GM21360 (cell line): Measurements from ENCODE around the gene WAC.

Experiments used
- ATAC-seq: cut with Tn5 transposase; IDR thresholded peaks from one replicate; pipeline ENCODE4 v1.9.1; 2021; ENCODE audit warnings: mild to moderate bottlenecking, moderate library complexity; ENCODE audit not compliant: unreplicated experiment

Gene WAC

DNA sequence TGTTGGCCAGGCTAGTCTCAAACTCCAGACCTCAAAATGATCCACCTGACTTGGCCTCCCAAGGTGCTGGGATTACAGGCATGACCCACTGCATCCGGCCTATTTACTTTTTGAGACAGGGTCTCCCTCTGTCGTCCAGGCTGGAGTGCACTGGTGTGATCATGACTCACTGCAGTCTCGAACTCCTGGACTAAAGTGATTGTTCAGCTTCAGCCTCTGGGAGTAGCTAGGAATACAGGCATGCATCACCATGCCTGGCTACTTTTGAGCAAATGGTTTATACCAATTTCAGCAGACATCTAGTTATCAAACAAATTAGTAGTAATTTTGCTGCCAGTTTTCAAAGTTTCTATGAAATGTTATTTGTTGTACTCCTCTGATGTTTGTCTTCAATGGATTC, 2.2 kb upstream of the WAC start:
- ATAC-seq: no peak

DNA sequence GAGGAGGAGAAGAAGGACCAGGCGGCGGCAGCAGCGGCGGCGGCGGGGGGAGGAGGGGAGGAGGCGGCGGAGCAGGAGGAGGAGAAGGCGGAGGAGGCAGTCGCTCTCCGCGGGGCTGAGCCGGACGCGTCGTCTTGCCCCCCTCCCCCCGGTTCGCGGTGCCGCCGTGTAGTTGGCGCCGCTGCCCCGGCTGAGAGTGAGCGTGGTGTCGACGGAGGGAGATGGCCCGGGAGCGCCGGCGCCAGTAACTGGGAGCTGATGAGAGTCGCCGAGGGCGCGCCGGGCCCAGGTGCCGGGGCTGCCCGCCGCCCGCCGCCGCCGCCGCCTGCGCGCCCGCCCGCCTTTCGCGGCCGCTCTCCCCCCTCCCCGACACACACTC, 257 bp downstream of the WAC start:
- no peak for ATAC-seq

DNA sequence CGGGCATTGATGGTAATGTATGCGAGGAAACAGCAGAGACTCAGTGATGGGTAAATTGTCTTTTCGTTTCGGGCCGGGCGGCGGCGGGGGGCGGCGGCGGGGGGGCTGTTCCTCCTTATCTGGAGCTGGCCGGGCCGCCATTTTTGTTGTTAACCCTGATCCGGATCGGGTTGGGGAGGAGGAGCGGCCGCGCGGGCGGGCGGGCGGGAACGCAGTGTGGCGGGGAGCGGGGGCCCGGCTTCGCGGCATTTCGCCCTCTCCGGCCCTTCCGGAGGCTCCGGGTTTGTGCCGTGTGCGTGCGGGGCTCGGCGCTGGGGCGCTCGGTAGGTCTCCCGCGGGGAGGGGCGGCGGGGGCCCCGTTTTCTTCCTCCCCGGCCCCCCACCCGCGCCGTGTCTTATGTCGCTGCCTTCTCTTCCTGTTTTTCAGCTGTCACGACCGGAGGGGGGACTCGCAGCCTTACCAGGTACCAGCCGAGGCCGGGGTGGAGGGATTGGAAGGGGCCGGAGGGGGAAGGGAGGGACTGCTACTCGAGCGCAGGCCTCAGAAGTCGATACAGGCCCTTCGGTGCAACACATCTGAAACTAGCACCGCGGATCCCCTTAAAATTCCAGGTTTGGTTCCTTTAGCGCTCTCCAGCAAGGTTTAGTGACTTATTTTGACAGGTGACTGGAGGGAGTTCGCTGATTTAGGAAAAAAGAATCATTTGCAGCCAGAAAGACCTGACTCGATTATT, 820 bp downstream of the WAC start:
- no peak for ATAC-seq

DNA sequence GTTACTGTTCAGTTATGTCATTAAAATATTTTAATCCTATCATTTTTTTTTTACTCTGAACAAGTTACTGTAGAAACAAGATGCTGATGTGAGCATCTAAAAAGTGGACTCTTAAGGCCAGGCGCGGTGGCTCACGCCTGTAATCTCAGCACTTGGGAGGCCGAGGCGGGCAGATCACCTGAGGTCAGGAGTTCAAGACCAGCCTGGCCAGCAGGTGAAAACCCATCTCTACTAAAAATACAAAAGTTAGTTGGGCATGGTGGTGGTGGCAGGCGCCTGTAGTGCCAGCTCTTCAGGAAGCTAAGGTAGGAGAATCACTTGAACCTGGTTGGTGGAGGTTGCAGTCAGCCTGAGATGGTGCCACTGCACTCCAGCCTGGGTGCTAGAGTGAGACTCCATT, 2.9 kb downstream of the WAC start:
- no peak for ATAC-seq

DNA sequence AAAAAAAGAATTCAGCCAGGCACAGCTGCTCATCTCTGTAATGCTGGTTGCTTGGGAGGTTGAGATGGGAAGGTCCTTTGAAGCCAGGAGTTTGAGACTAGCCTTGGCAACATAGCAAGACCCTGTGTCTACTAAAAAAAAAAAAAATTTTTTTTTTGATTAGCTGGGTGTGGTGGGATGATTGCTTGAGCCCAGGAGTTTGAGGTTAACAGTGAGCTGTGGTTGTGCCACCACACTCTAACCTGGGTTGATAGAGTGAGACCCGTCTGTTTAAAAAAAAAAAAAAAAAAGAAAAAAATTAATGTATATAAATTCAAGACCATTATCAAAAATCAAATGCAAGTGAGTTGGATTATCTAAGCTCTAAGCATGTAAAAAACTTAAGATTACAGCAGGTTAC, 5.7 kb downstream of the WAC start:
- ATAC-seq: no peak

DNA sequence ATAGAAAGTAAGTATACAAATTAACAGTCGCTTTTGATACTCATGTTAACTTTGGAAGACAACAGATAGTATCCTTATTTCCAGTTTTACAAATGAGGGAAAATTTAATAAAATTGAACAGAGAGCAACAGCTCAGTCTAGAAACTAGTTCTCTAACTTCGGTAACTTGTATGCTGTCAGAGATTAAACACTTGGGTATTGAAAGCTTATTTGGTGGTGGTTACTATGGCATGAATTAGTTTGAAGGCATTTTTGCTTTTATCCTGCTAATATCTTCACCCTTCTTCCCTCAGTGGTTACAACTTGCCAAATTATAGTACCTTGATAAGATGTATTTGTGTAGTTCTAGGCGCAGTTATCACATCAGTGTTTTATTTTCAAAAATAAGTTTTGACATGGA, 7.2 kb downstream of the WAC start:
- no peak for ATAC-seq

DNA sequence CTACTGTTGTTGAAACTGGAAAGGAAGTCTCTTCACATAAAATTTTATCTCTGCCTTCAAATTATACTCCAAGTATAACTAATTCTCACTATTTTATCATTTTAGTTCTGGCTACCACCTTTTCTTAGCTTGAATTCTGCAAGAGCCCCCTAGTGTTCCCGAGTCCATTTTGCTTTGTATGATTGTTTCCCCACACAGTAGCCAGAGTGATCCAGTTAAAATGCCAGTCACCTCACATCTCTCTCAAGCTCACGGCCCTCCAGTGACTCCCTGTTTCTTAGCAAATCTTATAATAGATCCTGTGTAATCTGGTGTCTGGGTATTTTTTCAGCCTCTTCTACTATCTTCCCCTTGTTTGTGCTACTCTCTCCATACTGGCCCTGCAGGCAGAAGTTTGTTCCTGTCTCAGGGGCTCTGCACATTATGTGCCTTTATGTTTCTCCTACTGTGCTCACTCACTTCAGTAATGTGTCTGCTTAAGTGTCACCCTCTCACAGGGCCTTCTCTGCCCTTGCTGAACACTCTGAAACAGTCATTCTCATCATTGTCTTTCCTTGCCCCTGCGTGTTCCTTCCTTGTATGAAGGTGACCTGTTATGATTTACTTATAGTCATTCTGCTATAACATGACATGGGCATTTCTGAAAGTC, 8.9 kb downstream of the WAC start:
- no peak for ATAC-seq

DNA sequence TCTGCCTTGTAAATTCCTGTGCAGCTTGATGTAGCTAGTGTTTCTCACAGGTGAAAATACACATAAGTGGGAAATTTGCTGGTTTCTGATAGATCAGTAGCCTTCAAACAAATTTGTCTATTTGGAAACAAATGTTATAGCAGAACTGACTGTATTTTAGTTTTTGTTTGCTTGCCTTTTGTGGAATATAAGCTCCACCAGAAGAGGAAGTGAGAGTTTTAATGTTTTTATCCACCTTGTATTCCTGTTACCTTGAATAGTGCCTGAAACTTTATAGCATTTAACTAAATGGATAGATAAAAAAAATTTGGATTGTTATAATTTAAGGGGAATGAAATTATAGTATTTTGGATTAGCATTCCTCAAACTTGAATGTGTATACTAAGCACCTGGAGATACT, 9.8 kb downstream of the WAC start:
- no peak for ATAC-seq

DNA sequence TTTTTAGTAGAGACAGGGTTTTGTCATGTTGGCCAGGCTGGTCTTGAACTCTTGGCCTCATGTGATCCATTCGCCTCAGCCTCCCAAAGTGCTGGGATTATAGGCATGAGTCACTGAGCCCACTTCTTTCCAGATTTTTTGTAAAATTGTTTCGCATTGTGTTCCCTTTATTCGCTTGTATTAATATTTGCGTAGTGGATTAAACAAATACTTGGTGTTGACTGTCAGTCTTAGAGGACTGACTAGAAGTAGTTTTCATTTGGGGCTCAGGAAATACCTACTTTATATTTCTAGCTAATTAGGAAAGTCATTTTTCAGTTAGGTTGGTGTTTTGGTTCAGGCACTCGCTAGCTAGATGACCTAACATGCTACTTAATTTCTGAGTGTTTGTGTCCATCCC, 11.1 kb downstream of the WAC start:
- ATAC-seq: no peak

DNA sequence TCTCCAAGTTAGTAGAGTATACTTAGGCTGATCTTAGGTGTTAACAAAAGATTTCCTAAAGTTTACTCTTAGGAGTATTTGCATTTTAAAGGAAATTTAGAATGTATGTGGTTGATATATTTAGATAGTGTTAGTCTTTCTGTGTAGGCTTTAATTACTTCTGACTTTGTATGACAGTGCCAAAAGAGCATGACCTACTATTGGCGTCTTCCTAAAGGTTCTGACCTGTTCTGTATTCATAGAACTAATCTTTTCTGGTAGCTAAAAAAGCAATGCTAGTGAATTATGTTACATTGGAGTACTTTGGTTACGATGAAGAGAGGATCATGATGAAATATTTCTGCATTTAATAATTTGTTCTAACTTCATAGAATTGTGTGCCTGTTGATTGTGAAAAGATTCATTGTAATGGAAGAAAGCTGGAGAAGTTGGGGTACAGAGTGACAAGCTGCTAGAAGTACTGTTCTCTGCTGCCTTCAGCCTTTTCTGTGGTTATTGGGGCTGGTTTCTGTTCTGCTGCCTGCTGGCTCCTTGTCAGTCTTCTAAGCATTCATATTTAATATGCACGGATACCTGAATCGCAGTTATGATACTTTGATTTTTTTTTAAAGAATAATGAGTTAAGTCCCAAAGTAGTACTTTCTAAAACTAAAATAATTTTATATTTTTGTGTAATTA, 13.2 kb downstream of the WAC start:
- ATAC-seq: no peak

DNA sequence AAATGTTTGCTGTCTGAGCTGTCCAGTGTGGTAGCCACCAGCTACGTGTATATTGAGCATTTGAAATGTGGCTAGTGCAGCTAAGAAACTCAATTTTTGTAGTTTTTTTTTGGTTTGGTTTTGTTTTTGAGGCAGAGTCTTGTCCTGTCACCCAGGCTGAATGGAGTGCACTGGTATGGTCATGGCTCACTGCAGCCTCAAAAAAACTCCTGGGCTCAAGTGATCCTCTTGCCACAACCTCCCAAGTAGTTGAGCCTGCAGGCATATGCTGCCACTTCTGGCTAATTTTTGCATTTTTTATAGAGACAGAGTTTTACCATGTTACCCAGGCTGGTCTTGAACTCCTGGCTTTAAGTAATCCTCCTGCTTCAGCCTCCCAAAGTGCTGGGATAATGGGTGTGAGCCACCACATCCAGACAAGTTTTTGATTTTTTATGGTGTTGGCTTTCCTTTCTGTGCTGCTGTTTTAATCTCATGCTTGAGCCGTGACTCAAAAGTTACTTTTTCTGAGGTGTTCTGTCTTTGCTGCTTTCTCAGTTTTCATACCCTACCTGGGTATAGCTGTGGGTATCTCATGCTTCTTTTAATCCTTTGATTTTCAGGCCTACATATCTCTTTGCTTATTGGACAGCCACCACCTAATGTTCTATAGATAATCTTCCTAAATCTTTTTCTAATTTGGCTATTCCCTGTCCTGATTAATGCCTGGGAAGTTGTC, 16.0 kb downstream of the WAC start:
- no peak for ATAC-seq

DNA sequence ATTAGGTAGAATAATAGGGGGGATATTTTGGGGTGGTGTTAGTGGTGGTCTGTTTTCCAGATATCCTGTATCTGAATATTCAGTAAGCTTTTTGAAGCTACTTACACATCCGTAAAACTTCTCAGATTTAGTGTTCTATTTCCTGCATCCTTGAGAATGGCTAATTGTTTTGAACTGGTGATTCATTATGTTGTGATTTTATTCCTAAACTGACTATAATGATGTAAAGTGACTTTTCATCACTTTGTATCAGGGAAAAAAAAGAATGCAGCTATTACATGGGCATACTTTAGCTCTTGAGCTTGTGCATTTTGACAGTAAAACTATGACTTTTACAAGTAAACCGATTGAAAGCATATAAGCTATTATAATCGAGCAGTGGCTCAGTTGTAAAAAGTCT, 18.2 kb downstream of the WAC start:
- no peak for ATAC-seq

DNA sequence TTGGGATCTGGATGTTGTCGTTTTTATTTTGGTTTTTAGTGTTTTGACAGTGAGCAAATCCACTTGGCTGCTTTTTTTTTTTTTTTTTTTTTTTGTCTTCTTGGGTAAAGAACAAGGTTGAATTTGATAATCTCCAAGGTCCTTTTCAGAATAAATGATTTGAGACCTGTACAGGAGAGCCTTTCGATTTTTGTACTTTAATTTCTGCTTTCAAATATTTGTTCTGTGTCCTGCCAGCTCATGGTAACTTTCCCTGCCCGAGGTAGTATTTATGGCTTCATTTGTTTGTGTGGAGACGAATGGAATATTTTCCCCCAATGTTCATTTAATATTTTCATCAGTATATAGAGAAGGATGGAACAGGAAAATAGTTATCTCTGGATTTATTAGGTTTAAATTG, 19.9 kb downstream of the WAC start:
- no peak for ATAC-seq

DNA sequence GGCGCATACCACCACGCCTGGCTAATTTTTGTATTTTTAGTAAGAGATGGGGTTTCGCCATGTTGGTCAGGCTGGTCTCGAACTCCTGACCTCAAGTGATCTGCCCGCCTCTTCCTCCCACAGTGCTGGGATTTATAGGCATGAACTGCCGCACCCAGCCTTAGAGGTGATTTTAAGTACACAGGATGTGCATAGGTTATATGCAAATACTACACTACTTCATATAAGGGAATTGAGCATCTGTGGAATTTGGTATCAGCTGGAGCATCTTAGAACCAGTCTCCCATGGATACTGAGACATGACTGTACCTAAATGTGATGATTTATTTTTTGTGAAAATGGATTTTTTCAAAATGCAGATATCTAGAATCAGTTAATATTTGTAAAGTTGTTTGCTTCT, 21.1 kb downstream of the WAC start:
- no peak for ATAC-seq

DNA sequence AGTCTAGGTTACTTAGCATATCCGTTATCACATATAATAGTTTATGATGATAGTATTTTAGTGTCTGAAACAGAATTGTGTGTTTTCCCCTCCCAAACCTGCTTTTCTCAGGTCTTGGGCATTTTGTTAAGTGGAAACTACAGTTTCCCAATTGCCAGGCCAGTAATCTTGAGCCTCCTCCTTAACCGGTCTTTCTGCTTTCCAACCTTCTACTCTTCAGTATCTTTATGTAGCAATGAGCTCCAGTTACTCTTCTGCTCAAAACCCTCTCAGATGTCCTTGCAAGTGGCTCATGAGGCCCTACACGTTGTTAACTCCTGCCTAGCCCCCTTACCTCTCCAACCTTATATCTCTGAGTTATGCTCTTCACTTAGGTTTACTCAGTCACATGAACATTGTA, 22.0 kb downstream of the WAC start:
- no peak for ATAC-seq

DNA sequence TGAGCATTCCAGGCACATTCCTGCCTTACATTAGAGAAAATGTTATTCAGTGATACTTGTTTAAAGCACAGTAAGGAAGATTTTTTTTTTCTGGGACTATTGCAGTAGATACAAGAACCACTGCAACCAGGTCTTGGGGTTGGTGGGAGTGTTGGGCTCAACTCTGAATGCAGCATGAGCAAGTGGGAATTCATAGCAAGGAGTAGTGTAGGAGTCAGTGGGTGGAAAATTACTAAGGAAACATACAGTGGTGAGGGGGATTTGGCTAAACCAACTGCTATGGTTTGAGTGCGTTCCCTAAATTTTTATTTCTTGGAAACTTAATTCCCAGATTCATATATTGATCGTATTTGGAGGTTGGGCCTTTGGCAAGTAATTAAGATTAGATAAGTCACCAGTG, 22.4 kb downstream of the WAC start:
- no peak for ATAC-seq

DNA sequence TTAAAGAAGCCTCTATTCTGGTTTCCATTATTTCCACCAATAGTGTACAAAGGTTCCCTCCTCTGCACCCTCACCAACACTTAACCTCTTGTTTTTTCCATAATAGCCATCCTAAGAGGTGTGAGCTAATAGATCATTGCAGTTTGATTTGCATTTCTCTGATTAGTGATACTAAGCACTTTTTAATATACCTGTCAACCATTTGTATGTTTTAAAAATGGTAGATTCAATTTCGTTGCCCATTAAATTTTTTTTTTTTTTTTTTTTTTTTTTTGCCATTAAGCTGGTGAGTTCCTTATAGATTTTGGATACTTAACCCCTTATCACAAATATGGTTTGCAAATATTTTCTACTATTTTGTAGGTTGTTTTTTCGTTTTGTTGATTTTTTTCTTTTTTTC, 23.2 kb downstream of the WAC start:
- no peak for ATAC-seq

DNA sequence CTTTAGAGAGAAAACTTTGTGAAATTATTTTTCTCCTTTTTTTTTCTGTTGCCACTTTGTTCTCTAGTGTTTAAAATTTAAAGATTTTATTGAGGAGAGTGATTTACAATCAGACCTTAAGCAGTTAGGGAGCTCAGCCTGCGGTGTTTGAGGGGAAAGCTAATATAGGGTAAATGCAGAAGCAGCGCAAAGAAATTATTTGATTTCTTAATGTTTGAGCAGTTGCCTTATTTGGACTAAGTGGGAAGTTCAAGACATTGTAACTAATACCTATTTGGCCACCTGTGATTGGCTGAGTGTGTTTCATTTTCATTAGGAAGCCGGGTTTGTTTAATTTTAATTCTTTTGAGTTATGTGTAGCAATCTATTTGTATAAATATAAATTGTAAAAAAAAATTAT, 25.3 kb downstream of the WAC start:
- no peak for ATAC-seq

DNA sequence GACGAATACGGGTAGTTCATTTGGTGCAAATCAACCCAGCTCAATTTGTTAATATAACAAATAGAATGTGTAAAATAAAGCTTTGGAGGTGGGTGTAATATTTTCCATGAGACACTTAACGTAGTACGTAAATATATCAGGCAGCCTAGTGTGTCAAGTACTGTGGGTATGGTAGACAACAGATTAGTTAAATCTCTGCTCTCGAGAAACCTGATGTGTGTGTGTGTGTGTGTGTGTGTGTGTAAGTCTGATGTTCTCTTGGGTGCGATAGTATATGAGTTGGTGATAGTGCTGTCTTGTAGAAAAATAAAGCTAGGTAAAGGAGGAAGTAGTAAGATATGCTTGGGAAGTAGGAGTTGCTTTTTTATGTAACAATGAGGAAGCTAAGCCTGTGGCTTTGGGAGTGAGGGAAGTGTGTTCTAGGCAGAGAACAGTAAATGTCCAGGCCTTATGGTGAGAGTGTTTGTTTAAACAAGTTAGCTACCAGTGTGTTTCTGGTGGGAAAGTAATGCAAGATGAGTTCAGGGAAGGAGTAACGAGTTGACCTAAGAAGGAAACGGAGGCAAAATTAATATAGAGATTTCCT, 26.1 kb downstream of the WAC start:
- ATAC-seq: no peak

DNA sequence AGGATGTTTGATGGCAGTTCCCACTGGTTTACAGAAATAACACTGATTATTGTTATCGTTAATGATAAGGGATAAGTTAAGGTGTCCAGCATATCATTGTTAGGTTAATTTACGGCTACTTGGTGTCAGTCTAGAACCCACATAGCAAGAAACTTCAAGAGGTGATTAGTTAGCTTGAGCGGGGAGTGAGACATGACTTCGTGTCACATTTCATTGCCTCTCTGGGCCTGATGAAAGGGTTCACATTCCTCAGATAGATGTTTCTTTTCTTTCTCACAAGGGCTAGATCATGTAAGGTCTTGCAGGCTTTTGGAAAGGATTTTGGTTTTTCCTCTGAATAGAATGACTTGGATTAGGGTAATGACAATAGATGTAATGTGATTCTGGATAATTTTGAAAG, 26.7 kb downstream of the WAC start:
- no peak for ATAC-seq

DNA sequence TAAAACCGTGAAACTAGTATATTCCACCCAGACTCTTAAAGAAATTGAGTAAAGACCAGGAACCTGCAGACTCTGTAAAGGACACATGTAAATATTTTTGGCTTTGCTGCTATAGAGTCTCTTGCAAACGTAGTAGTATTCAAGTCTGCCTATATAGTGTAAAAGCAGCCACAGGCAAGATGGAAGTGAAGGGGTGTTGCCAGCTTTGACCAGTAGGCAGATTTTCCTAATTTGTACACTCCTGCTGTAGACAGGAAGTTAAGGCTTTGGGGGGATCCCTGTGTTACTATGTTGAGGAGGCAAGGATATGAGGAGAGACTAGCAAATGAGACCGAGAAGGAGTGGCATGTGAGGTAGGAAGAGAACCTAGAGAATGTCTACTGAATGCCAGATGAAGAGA, 27.7 kb downstream of the WAC start:
- no peak for ATAC-seq
